Breast epithelium (tissue), 3 donors: Measurements from ENCODE around the gene PSMC3IP.

Source experiments
- POLR2AphosphoS5 ChIP-seq, 3 donors: sonication (generic); formaldehyde crosslinking; IDR thresholded peaks; one replicate each; pipeline ENCODE4 v1.6.1; 2017; ENCODE audit warnings: antibody characterized with exemption in 3 of 3
- TF ChIP-seq, protein P1 (sequence below), 3 donors: fragments of 450-650 bp; IDR thresholded peaks; one replicate each; pipeline ENCODE4 v1.5.1; 2016 to 2017; ENCODE audit warnings: antibody characterized with exemption in 3 of 3, mild to moderate bottlenecking in 3 of 3, moderate library complexity in 3 of 3

DNA sequence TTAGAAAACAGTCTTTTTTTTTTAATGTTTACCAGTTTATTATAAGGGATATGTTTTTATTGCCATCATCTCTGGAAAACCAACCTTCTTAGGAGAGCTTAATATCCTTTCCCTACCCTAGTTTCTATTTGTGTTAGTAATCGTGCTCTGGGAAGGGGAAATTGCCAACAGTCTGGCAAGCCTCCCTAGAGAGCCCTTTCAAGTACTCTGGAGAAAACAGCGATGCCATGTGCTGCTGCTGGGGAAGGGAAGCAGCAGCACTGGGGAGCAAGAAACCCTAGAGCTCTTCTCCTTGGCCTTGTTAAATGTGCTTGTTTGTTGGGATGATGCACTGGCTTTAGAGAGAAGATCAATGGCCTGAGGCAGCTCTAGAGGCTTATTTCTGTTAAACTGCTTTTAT, 21.4 kb upstream of the PSMC3IP start:
- TF ChIP-seq, protein P1, sequence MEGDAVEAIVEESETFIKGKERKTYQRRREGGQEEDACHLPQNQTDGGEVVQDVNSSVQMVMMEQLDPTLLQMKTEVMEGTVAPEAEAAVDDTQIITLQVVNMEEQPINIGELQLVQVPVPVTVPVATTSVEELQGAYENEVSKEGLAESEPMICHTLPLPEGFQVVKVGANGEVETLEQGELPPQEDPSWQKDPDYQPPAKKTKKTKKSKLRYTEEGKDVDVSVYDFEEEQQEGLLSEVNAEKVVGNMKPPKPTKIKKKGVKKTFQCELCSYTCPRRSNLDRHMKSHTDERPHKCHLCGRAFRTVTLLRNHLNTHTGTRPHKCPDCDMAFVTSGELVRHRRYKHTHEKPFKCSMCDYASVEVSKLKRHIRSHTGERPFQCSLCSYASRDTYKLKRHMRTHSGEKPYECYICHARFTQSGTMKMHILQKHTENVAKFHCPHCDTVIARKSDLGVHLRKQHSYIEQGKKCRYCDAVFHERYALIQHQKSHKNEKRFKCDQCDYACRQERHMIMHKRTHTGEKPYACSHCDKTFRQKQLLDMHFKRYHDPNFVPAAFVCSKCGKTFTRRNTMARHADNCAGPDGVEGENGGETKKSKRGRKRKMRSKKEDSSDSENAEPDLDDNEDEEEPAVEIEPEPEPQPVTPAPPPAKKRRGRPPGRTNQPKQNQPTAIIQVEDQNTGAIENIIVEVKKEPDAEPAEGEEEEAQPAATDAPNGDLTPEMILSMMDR (IDR thresholded peaks at IDR 0.05), result no peak
- no peak for TF ChIP-seq POLR2AphosphoS5 (IDR thresholded peaks at IDR 0.05)
